A549 (cell line): ENCODE measurements around the gene HDAC10.

Source experiments
- CTCF ChIP-seq: fragments of >200 bp; sonication (Bioruptor Twin); formaldehyde crosslinking; IDR thresholded peaks from 3 replicates; pipeline ENCODE4 v1.5.1; 2016
- ESRRA ChIP-seq: fragments of 150-350 bp; IDR thresholded peaks from 2 replicates; pipeline ENCODE4 v1.6.1; 2014; ENCODE audit warnings: mild to moderate bottlenecking, low read length, borderline replicate concordance
- JUN ChIP-seq, 2 experiments: fragments of >200 bp; sonication (Bioruptor Twin); formaldehyde crosslinking; IDR thresholded peaks; 2 replicates in 1 of 2; 3 replicates in 1 of 2; pipeline ENCODE4 v1.6.1; 2016 to 2017
- MYC ChIP-seq: IDR thresholded peaks from 2 replicates; pipeline ENCODE4 v1.6.1; 2012; ENCODE audit warnings: mild to moderate bottlenecking, inconsistent platforms, low read length, improper control_type of control experiment, borderline replicate concordance
- POLR2A ChIP-seq: IDR thresholded peaks from 2 replicates; pipeline ENCODE4 v1.6.1; 2012; ENCODE audit warnings: mild to moderate bottlenecking, low read length
- RFX5 ChIP-seq: fragments of 450-650 bp; IDR thresholded peaks from 2 replicates; pipeline ENCODE4 v1.7.1; 2014; ENCODE audit warnings: antibody characterized with exemption, mild to moderate bottlenecking, moderate library complexity
- ZNF302 ChIP-seq: fragments of 250-450 bp; sonication (Bioruptor Pico); IDR thresholded peaks from 2 replicates; pipeline ENCODE4 v1.9.0; 2021; ENCODE audit warnings: inconsistent platforms, mild to moderate bottlenecking, moderate library complexity

GRCh38 chr22:50199251-50199721 is 51.8 kb downstream of the HDAC10 start:
- no peak for TF ChIP-seq POLR2A
- TF ChIP-seq ZNF302, result no peak
- TF ChIP-seq CTCF, result no peak
- no peak for TF ChIP-seq JUN (IDR thresholded peaks at IDR 0.05)
- TF ChIP-seq ESRRA, result no peak
- no peak for TF ChIP-seq RFX5
- no peak for TF ChIP-seq MYC
